Osteocyte (in vitro differentiated cells): Measurements from ENCODE around the gene PDE10A. TPM values are rescaled to one million over a fixed set of nuclear protein-coding genes. Genes with fewer than 3 reads are reported as not detected.

Source experiments
- DNase-seq: peaks from one replicate; pipeline ENCODE4 v3.0.0; 2021; ENCODE audit warnings: mixed read lengths; ENCODE audit not compliant: unreplicated experiment; ENCODE audit errors: extremely low spot score
- H3K27ac Mint-ChIP-seq: one replicate; pipeline ENCODE4 v1.8.0; 2021; ENCODE audit warnings: mild to moderate bottlenecking, mixed read lengths; ENCODE audit not compliant: unreplicated experiment
- H3K27me3 Mint-ChIP-seq: one replicate; pipeline ENCODE4 v1.8.0; 2021; ENCODE audit warnings: mixed read lengths; ENCODE audit not compliant: unreplicated experiment
- H3K36me3 Mint-ChIP-seq: one replicate; pipeline ENCODE4 v1.8.0; 2021; ENCODE audit warnings: mixed read lengths; ENCODE audit not compliant: unreplicated experiment
- H3K4me1 Mint-ChIP-seq: one replicate; pipeline ENCODE4 v1.8.0; 2021; ENCODE audit warnings: mixed read lengths; ENCODE audit not compliant: unreplicated experiment
- H3K4me3 Mint-ChIP-seq: one replicate; pipeline ENCODE4 v1.8.0; 2021; ENCODE audit warnings: mild to moderate bottlenecking, moderate library complexity, mixed read lengths; ENCODE audit not compliant: unreplicated experiment
- H3K9me3 Mint-ChIP-seq: one replicate; pipeline ENCODE4 v1.8.0; 2021; ENCODE audit warnings: mixed read lengths; ENCODE audit not compliant: unreplicated experiment
- total RNA-seq: library from RNA; stranded (reverse); gene quantifications from 2 replicates; pipeline ENCODE4 v1.2.1, GENCODE V29; 2021
- TF ChIP-seq, protein P1 (sequence below): fragments of 200-600 bp; sonication (generic); IDR thresholded peaks from 2 replicates; pipeline ENCODE4 v1.5.0; 2021; ENCODE audit warnings: antibody characterized with exemption, mild to moderate bottlenecking, moderate library complexity

PDE10A gene
- total RNA-seq, 1 donor from 2014 or later = 9.8 TPM

DNA sequence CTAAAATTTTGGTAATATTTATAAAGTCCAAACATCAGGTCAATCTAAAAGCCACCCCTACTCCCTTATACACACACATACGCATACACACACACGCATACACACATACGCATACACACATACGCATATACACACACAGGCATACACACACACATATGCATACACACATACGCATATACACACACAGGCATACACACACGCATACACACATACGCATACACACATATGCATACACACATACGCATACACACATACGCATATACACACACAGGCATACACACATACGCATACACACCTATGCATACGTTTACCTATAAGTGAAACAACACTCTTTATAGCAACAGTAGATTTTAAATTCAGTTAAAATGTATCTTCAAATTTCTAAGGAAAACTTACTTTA, 240.8 kb downstream of the PDE10A start:
- peaks cover 3% of the 10 kb centered on the region for H3K9me3 Mint-ChIP-seq
- no peaks in the 10 kb centered on the region for H3K4me1 Mint-ChIP-seq
- H3K36me3 Mint-ChIP-seq = no peaks in the 10 kb centered on the region
- DNase-seq = no peak
- H3K27ac Mint-ChIP-seq = no peak overlapping the region
- H3K27me3 Mint-ChIP-seq = no peaks in the 10 kb centered on the region
- TF ChIP-seq, protein P1, sequence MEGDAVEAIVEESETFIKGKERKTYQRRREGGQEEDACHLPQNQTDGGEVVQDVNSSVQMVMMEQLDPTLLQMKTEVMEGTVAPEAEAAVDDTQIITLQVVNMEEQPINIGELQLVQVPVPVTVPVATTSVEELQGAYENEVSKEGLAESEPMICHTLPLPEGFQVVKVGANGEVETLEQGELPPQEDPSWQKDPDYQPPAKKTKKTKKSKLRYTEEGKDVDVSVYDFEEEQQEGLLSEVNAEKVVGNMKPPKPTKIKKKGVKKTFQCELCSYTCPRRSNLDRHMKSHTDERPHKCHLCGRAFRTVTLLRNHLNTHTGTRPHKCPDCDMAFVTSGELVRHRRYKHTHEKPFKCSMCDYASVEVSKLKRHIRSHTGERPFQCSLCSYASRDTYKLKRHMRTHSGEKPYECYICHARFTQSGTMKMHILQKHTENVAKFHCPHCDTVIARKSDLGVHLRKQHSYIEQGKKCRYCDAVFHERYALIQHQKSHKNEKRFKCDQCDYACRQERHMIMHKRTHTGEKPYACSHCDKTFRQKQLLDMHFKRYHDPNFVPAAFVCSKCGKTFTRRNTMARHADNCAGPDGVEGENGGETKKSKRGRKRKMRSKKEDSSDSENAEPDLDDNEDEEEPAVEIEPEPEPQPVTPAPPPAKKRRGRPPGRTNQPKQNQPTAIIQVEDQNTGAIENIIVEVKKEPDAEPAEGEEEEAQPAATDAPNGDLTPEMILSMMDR = no peak
- H3K4me3 Mint-ChIP-seq = no peak overlapping the region

DNA sequence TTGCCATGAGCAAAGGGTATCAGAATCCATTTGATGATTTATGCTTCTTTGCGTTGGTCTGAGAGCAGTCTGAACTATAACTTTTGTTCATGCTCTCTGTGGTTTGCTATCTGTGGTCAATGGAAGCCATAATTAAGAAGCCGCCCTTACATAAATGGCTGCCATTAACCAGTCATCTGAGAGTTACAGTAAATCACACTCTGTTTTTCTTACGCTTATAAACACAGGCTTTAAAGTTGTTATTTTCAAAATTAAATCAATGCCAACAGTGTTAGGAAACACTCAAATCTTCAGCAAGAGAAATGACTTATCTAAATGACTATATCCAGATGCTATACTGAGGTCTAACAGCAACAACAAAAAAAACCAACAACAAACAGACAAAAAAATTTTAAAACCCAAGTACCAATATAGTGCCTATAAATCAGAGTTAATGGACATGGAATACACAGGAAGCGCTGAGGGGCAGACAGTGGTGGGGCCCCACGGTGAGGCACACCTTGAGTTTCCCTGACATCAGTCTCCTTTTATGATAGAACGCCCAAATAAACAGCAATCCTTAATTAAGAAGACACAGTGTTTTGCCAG, 245.7 kb downstream of the PDE10A start:
- TF ChIP-seq, protein P1 = no peak
- no peaks in the 10 kb centered on the region for H3K36me3 Mint-ChIP-seq
- H3K27me3 Mint-ChIP-seq = no peaks in the 10 kb centered on the region
- DNase-seq = no peak
- no peaks in the 10 kb centered on the region for H3K9me3 Mint-ChIP-seq
- no peak overlapping the region for H3K4me3 Mint-ChIP-seq
- no peak overlapping the region for H3K27ac Mint-ChIP-seq
- H3K4me1 Mint-ChIP-seq = no peaks in the 10 kb centered on the region

DNA sequence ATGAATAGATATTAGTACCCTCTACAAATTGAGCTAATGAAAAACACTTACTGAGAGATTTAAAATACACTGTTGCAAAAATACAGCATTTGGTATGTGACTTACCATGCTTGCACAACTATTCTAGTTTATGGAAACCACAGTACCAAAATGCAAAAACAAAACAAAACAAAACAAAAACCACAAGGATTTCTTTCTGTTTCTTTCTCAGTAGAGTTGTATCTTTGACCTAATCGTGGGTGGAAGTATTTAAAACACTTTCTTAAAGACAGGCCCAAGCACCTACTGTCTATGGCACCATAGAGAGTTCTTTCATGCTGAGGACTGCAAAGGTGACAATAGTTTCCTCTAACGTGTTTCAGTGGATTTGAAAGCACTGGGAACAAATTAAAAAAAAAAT, 258.3 kb downstream of the PDE10A start:
- H3K9me3 Mint-ChIP-seq = peaks cover 6% of the 10 kb centered on the region
- no peaks in the 10 kb centered on the region for H3K4me1 Mint-ChIP-seq
- H3K4me3 Mint-ChIP-seq = no peak overlapping the region
- no peaks in the 10 kb centered on the region for H3K27me3 Mint-ChIP-seq
- DNase-seq = no peak
- H3K27ac Mint-ChIP-seq = no peak overlapping the region
- TF ChIP-seq, protein P1 = no peak
- H3K36me3 Mint-ChIP-seq = no peaks in the 10 kb centered on the region

DNA sequence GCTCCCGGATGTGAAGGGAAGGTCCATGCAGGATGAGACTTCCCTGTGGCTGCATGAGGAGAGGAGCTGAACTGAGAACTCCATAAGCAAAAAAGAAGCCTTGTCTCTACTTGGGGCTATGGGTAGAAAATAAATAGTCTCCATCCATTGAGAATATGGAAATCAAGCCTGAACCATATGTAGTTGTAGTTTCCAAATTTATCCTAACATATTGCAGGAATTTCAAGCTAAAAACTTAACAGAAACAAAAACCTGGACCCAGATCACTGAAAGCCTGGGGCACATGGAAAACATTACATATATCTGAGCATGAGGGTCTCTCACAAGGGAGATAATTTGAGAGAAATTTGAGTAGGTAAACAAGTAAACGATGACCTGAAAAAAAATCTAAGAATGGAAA, 258.7 kb downstream of the PDE10A start:
- TF ChIP-seq, protein P1 = no peak
- Mint-ChIP-seq H3K27ac (no peak overlapping the region), H3K4me3 (no peak overlapping the region), H3K27me3 (no peaks in the 10 kb centered on the region), H3K9me3 (peaks cover 6% of the 10 kb centered on the region), H3K4me1 (no peaks in the 10 kb centered on the region), H3K36me3 (no peaks in the 10 kb centered on the region)
- DNase-seq = no peak

DNA sequence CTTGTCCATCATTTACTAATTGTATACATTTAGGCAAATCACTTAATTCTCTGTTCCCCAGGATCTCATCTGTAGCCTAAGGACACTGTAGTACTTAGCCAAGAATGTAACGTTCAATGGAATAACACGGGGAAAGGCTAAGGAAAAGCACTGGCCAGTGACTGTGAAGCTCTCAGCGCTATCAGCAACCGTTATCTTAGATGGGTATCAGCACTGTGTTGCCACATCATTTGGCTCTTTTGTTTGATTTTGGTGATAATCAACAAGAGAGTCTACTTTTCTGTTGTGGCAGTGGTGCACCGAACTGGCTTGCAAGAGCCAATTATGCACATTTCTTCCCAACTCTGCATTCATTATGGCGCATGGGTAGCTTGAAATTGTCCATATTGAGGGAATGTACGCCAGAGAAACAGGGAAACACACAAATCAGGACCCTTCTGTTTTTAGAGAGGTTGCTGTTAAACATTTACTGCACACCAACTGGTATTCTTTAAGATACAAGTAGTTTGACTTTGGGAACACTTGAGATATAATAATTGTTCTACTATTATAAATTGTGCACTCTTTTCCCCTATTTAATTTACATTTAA, 259.9 kb downstream of the PDE10A start:
- TF ChIP-seq, protein P1 = no peak

More for the DNA sequence above, 259.9 kb downstream of the PDE10A start:
- peaks cover 6% of the 10 kb centered on the region for H3K9me3 Mint-ChIP-seq
- H3K4me1 Mint-ChIP-seq = no peaks in the 10 kb centered on the region
- H3K27me3 Mint-ChIP-seq = no peaks in the 10 kb centered on the region
- no peak for DNase-seq
- H3K36me3 Mint-ChIP-seq = no peaks in the 10 kb centered on the region
- no peak overlapping the region for H3K4me3 Mint-ChIP-seq
- no peak overlapping the region for H3K27ac Mint-ChIP-seq
